DMS153 treated with DMSO at 0.1 percent for 48 hours (cell line): Measurements from ENCODE around the gene PLCB2.

Source experiments
- DNase-seq: peaks from one replicate; lab custom pipeline; 2025; ENCODE audit not compliant: unreplicated experiment; lab: John Stamatoyannopoulos, UW

PLCB2 gene

DNA sequence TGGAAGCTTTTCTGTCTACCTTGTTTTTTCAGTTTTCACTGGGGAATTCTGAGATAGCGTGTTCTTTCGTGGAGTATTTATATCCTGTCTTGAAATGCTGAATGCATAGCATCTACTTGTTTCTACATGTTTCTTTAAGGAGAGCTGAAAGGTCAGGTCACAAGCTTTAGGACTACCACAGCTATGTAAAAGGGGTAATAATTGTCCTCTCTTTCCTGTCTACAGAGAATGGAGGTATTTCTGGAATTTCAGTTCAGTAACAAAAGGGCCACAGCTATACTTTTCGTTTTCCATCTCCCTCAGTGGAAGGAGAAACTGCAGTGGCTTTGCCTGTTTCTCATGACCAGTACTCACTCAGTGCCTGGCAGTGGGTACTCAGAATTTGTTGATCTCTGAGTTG, 20.4 kb upstream of the PLCB2 start:
- DNase-seq: no peak

DNA sequence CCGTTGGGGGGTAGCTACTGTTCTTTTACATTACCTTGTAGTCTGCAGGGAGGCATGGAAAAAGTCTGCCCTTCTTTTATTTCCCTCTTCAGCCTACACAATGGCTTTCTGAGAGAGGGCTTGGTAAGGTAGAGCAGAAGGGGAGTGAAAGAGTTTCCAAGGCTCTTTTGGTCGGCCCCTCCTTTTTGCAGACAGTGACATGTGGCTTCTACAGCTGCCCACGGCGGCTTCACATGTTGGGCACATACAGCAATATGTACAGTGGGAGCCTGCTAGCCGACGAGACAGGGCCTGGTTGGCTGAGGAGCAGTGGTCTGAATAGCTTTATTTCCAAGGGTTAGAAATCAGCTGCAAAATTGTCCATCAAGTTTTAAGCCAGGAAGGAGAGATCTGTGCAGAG, 19.7 kb upstream of the PLCB2 start:
- no peak for DNase-seq

DNA sequence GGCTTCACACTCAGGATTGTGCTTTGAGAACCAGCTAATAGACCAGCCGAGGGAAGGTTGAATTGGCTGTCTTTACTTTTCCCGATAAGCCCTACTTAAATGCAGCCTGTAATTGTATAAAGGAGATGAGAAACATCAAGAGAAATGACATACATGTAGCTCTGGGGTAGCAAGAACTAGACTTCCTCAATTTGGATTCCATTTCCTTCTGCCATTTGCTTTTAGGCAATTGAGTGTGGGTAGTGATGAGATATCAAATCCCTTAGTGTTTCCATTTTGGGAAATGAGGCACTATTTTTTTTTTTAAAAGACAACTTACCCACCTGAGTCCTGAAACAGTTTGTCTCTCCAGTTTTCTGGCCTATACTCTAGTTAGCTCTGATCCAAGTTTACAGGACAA, 18.0 kb upstream of the PLCB2 start:
- no peak for DNase-seq

DNA sequence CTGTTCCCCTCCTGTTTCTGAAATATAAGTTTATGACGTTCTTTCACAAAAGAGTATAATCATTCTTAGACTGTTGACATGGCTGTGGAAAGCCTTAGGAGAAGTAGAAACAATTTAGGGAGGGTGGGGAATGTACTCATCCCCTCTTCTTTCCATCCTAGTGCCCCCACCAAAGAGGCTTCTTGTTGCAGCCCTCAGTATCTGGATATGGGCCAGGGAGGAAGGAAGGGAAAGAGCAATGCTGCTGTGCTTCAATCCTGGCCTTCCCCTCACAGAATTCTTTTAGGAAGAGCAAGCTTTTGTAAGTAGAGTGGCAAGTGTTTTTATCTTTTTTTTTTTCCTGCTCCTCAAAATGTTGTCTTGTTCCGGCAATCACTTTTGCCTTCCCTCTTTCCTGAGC, 17.5 kb upstream of the PLCB2 start:
- no peak for DNase-seq

DNA sequence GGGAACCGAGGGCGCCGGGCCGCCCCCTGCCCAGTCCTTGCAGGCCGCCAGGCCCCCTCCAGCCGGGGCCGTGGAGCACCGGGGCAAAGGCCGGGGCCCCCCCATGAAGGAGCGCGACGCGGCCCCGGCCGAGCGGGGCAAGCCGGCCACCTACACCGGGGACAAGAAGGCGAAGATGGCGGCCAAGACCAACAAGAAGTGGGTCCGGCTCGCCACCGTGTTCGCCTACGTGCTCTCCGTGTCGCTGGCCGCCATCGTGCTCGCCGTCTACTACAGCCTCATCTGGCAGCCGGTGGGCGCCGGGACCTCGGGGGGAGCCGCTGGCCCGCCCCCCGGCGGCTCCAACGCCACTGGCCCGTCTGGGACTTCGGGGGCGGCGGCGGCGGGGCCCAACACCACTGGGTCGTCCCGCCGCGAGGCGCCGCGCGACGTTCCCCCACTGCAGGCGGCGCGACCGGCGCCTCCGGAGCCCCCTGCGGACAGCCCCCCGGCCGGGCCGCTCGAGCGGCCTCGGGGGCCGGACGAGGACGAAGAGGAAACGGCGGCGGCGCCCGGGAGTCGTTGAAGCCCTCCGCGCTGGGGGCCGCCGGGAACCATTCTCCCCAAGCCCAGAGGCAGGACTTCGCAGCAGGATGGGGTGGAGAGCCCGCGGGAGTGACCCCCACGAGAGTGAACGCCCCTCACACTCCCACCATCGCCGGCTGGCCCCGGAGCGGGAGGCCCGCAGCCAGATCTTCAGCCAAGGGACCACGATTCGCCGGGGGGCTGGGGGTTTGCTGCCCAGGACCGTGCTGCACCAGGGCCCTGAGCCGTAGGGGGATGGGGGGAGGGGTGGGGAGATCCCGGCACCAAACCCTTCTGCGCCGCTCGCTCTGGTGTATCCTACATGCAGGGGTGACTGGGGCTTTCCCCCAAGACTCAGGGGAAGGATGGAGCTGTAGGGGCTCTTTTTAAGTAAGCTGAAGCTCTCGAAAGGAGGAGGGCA, 16.5 kb upstream of the PLCB2 start:
- no peak for DNase-seq

DNA sequence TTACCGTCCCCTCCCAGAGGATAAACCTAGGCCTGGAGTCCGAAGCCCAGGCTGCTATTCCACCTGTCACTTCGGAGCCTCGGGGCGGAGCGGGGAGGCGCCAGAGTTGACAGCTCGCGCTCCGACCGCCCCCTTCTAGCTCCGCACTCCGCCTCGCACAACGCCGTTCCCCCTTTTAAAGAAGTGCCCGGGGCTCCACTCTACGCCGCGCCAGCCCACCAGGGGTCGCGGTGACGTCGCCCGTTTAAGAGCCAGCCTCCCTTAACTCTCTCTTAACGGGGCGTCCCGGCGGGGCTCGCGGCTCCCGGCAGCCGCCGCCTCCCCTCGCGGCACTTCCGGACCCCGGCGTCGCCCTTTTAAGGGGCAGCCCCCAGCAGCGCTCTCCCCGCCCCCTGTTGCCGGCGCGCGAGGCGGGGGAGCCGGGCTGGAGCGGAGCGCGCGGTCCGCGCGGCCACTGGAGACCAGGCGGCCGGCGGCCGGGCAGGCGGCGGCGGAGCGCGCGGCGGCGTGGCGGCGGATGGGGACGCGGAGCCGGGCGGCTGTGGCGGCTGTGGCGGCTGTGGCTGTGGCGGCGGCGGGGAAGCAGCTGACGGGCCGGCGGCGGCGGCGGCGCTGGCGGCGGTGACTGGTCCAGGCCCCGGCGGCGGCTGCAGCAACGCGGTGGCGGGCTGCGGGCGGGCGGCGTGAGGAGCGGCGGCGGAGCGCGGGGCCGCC, 15.7 kb upstream of the PLCB2 start, which contains the start of gene INAFM2:
Gene INAFM2 (plus strand): TSS at position 454 of the 714 bp plus-strand sequence. CDS start 364 bp downstream, outside the sequence.
- DNase-seq: peak; percentile 34

DNA sequence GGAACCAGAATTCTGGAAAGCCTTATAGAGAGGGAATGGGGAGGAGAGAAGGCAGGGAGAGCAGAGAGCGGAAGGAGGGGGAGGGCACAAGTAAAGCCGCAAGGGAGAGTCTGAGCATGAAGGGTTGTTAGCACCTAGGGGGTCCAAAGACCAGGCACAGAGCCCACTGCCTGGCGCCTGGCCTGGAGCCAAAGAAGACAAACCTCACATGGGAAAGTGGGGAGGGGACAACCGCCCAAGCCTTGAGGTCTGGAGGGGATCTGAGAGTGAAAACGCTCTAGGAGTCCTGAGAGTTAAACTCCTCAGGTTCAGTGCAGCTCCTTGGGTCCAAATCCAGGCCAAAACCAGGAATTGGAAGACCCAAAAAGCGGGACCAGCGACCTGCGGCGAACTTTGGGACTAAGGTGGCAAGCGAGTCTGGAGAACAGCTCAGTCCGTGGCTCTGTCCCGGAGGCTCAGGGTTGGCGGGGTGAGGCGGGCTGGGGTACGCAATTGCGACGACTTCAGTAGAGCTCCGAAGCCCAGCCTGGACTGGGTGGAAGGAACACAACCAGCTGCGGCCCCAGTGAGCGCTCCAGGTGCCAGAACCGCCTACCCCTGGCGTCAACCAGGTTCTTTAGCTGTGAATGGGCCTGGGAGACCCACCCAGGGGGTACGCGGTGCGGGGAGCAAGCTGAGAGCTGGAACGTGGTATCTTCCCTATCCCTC, 14.9 kb upstream of the PLCB2 start:
- DNase-seq: no peak

DNA sequence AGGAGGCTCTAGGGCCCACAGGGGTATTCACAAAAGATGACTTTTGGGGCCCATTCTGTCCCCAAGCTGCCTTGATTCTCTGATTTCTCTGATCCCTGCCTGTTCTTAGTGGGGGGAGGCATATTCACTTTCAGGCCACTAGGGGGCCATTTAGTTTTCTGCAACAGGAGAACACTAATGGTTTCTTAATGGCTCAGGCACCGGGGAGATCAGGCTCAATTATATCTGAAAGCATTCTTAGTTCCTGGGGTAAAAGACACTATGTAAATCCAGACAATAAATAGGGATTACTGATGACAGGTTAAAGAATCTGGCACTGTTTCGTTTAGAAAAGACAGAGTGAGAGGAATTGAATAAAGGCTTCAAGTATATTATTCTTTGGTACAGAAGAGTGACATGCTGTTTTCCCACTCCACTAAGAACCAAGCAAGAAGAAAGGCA, 13.2 kb upstream of the PLCB2 start:
- peak; percentile 21 for DNase-seq

DNA sequence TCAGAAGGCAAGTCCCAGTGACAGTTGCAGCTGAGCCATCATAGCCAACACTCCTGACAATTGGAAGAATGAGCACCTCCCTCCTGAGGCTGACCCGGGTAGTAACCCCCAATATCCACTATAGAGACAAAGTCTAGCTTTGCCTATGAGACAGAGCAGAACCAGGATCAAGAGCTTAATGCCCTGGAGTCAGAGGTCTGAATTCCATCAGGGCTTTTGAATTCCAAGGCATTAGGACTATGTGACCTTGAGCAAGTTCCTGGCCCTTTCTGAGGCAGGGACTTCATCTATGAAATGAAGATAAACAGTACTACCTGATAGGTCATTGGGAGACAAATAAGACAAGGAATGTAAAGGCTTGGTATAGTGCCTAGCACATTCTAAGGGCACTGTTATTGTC, 12.7 kb upstream of the PLCB2 start:
- DNase-seq: no peak

DNA sequence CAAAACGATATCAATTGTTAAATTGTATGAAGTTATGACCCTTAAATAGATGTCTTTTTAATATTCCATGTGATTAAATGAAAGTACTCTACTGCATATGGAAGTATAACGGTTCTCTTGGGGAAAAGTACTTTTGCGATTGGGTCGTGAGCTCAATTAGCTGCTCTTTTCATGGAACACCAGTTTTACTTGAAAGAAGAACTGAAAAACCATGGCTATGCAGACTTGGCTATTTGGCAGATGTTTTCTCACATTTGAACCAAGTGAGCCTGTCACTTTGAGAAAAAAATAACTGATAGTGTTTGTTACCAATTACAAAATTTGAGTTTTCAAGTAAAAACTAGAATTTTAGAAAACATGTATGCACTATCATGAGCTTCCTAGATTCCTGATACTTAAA, 9.8 kb upstream of the PLCB2 start:
- DNase-seq: no peak

DNA sequence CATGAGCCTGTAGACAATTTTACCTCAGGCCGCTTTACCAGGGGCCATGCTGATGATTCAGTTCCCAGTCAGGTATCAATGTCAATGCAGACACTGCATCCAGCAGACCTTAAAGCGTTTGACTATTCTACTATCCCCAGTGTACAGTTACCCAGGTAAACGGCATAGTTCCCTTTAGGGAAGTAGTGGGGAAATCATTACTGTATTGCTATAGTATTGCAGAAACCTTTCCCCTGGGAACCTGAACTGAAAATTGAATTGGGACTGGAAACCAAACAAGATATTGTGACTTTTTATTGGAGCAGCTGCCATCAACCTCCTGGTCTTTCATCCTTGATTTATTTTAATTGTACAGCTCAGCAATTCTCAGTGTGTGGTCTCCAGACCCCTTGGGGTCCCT, 9.2 kb upstream of the PLCB2 start:
- DNase-seq: no peak

DNA sequence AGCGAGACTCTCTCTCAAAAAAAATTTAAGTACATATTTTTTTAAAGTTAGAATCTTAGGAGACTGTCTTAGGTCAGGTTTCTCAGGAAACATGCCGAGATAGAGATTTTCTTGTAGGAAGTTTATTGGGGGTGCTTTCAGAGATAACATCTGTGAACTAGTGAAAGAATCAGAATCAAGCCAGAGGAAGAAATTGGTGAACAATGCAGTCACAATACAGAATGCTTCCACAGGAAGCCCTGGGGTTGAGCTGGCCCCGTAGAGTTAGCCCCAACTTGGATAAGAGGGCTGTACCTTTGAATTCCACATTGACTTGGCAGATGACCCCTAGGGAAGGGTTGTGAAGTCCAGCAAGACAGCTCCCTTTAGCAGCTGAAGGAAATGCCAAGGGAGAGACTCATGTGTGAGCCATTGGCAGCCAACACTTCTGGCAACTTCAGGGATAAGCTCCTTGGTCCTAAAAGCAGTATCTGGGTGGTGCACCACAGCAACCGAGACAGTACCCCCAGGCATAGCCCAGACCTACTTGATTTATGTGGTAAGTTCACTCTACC, 7.1 kb upstream of the PLCB2 start:
- no peak for DNase-seq

DNA sequence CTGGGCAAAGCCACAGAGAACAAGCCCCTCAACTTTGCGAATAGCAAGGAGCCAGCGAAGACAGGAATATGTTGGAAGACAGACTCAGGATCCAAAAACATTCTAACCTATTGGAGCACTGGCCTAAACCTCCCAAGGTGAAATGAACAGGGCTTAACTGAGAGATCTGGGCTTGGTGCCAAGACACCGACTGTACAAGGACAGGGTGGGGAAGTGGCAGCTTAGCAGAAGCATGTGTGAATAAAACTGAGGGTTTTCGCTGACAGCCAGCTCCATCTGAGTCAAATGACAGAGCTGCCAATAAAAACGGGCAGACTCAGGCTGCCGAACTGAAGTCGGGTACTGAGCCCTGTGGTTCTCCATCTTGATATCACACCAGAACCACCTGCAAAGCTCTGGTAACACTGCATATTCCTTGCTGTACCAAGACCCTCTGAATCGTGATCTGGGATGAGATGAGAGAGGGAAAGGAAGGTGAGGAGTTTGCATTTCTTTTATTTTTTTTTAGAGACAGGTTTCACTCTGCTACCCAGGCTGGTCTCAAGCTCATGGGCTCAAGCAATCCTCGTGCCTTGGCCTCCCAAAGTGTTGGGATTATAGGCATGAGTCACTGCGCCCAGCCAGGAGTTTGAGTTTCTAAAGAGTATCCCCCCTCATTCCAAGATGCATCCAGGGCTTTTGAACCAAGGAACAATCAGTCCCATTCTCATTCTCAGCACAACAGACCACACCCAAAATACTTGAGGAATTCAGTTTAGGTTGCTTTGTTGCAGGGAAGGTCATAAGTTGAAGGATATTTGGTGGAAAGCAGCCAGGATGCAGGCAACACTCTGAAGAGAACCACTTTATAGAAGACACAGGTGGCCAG, 6.0 kb upstream of the PLCB2 start:
- DNase-seq: peak; percentile 53

DNA sequence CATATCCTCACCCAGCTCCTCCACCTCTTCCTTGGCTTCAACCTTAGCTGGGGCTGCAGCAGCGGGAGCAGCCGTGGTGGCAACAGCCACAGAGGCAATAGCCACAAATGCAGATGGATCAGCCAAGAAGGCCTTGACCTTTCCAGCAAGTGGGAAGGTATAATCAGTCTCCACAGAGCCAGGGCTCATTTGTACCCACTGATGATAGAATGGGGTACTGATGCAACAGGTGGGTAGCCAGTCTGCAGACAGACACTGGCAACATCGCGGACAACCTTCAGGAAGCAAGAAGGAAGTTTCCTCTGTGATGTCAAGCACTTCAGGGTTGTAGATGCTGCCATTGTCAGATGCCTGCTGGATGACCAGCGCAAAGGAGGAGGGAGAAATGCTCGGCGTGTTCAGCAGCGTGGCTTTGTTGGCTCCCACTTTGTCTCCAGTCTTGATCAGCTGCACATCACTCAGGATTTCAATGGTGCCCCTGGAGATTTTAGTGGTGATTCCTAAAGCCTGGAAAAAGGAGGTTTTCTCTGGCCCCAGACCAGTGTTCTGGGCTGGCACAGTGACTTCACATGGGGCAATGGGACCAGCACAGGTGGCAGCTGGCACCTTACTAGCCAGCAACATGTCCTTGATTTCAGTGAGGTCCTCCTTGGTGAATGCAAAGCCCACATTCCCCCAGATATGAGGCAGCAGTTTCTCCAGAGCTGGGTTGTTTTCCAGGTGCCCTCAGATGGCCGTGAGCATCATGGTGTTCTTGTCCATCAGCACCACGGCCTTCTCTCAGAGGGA, 4.8 kb upstream of the PLCB2 start:
- no peak for DNase-seq

DNA sequence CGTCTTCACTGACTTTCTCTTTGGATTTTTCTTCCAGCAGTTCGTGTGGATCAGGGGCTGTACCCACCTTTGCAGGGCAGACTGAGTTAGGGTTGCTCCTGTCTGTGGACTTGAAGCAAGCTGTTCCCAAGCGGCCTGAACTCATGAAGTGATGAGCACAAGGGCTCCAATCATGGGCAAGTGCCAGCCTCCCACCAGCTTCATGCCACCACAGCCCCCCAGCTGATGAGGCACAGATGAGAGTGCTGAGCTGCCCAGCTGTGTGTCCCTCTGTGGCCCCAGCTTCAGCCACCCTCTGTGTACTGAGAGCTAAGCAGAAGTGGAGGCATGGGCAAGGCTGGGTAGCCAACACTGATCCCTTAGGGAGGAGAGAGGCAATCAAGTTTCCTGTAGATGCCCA, 3.3 kb upstream of the PLCB2 start:
- no peak for DNase-seq

DNA sequence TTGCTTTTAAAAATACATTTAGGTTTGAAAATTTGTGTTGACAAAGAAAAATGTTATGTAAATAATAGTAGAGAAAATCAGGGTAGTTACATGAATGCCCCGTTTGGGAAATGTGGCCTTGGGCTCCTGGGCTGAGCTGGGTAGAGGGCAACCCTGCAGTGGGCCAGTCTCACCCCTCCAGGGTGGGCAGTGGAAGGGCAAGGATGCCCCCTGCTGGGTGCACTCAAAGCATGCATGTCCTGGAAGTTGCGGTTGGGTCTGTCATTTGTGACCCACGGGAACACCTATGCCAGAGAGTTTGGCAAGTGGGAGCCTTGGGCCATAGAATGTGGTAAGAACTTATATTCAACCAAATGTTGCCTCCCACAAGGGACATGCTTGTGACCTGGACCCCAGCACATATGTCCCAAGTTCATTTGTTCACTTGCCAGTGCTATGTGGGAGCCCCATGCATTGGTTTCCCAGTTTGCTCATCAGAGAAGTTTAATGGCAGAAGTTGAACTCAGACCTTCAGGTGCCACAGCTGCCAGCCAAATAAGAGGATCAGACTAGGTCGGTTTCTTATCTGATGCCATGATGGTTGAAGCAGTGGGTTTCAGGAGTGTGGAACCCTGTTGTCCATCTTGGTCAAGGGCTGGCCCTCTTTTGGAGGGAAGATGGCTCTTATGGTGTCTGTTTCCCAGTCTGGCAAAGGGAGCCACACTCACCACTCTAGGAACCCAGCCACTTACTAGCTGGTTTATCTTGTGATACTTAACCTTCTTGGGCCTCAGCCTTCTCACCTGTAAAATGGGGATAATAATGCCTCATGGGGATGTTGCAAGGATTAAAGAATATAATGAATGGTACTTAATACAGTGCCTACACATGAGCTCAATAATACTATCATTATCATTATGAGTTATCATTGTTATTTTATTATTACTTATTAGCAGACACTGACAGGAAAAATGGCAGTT, 2.5 kb upstream of the PLCB2 start:
- no peak for DNase-seq

DNA sequence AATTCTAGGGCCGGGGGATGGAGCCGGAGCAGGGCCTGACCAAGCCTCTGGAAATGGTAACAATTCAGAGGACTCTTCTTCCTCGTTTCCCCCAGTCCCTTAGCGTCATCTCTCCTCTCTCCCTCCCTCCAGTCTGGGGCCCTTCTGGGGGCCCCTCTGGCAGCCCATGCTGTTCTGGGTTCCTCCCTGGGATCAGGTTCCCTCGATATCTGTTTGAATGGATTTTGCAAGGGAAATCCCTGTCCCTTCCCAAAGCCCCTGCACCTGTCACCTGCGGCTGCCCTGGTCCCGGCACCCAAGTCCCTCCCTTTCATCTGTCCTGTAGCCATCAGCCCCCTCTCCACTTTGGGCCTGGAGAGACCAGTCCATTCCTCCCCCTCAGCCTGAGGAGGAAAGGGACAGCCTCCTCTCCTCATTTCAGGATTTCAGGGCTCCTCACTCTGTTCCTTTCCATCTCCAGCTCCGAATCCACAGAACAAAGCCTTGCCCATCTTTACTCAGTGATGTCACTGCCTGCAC, 1.7 kb upstream of the PLCB2 start:
- DNase-seq: no peak

DNA sequence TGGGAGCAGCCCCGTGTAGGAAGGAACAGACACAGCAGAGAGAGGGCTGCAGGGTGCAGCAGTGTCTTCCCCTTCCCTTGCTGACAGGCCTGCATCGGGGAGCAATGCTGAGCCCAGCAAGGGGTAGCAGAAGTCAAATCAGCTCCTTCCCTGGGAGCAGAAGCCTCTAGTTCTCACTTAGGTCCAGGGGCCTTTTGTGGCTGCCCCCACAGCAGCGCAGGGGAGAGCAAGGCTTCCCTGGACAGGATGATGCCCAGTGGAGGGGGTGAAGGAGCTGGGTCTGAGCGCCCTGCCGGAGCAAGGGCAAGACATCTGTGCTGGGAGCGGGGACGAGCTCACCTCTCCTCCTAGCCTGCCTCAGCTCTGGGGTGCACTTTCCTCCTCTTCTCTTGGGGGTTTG, 827 bp downstream of the PLCB2 start:
- no peak for DNase-seq
